Fibroblast of mammary gland (primary cell): ENCODE data around the gene CTNNA3.

Experiments
- DNase-seq: peaks from one replicate; pipeline ENCODE4 v3.0.0-alpha.2; 2010; ENCODE audit warnings: low read depth
- H3K4me3 ChIP-seq: 2 replicates; pipeline ENCODE4 v1.5.1; 2011; ENCODE audit warnings: low read depth, mild to moderate bottlenecking, low read length, moderate library complexity; ENCODE audit not compliant: control insufficient read depth
- CTCF ChIP-seq: conservative IDR thresholded peaks from 2 replicates; pipeline ENCODE4 v1.5.1; 2011; ENCODE audit warnings: low read depth, low read length, inconsistent platforms; ENCODE audit not compliant: control insufficient read depth, insufficient read depth

CTNNA3 gene

GRCh38 chr10:66244953-66245352 lies 1451.0 kb downstream of the CTNNA3 start:
- no peak for DNase-seq
- TF ChIP-seq CTCF: no peak
- no peak overlapping the region for H3K4me3 ChIP-seq

GRCh38 chr10:66242885-66243284 lies 1453.1 kb downstream of the CTNNA3 start:
- no peak for DNase-seq
- no peak for TF ChIP-seq CTCF
- no peak overlapping the region for H3K4me3 ChIP-seq

- no peak for TF ChIP-seq CTCF
- H3K4me3 ChIP-seq: no peak overlapping the region
- DNase-seq: no peak
These were observed 1456.9 kb downstream of the CTNNA3 start for GRCh38 chr10:66239062-66239461.

- H3K4me3 ChIP-seq: no peak overlapping the region
- TF ChIP-seq CTCF: no peak
- DNase-seq: no peak
These were observed 1457.7 kb downstream of the CTNNA3 start for GRCh38 chr10:66238343-66238742.

- TF ChIP-seq CTCF: no peak
- H3K4me3 ChIP-seq: no peak overlapping the region
- no peak for DNase-seq
These were observed 1461.1 kb downstream of the CTNNA3 start for GRCh38 chr10:66234872-66235271.

GRCh38 chr10:66228887-66229286 lies 1467.1 kb downstream of the CTNNA3 start:
- no peak overlapping the region for H3K4me3 ChIP-seq
- DNase-seq: no peak
- TF ChIP-seq CTCF: no peak

GRCh38 chr10:66223656-66224055 lies 1472.3 kb downstream of the CTNNA3 start:
- no peak for DNase-seq
- no peak for TF ChIP-seq CTCF
- no peak overlapping the region for H3K4me3 ChIP-seq
